GM12878 (cell line): ENCODE results near the gene VSTM4.

ENCODE experiments used
- EZH2 ChIP-seq: IDR thresholded peaks from 2 replicates; pipeline ENCODE4 v1.6.1; 2012; ENCODE audit warnings: low read depth, mild to moderate bottlenecking, control low read depth, inconsistent platforms, low read length, borderline replicate concordance; ENCODE audit not compliant: control insufficient read depth
- HDAC6 ChIP-seq: fragments of 200-600 bp; sonication (generic); IDR thresholded peaks from one replicate; pipeline ENCODE4 v1.8.0; 2017; ENCODE audit warnings: antibody characterized with exemption; ENCODE audit not compliant: unreplicated experiment
- NRF1 ChIP-seq: conservative IDR thresholded peaks from 2 replicates; pipeline ENCODE4 v1.6.1; 2011; ENCODE audit warnings: mild to moderate bottlenecking, low read depth, low read length, improper control_type of control experiment
- POLR2A ChIP-seq: IDR thresholded peaks from 2 replicates; pipeline ENCODE4 v1.6.1; 2011; ENCODE audit warnings: low read depth, mild to moderate bottlenecking, low read length
- POLR2AphosphoS5 ChIP-seq: IDR thresholded peaks from 2 replicates; pipeline ENCODE4 v1.6.1; 2011; ENCODE audit warnings: mild to moderate bottlenecking, low read length, inconsistent platforms
- SIX5 ChIP-seq: IDR thresholded peaks from 2 replicates; pipeline ENCODE4 v1.6.1; 2011; ENCODE audit warnings: mild to moderate bottlenecking, low read depth, low read length, moderate library complexity; ENCODE audit not compliant: severe bottlenecking
- STAT3 ChIP-seq: IDR thresholded peaks from 2 replicates; pipeline ENCODE4 v1.6.1; 2011; ENCODE audit warnings: low read depth, low read length, improper control_type of control experiment
- ZNF274 ChIP-seq: IDR thresholded peaks from one replicate; pipeline ENCODE4 v1.8.0; 2011; ENCODE audit not compliant: insufficient read length, insufficient read depth
- TF ChIP-seq, protein P1 (sequence below), 3 experiments: IDR thresholded peaks in 2 of 3; conservative IDR thresholded peaks in 1 of 3; 2 replicates each; pipeline ENCODE4 v1.5.1; 2011; ENCODE audit warnings: low read depth in 3 of 3, low read length in 3 of 3, mild to moderate bottlenecking in 3 of 3, control low read depth in 2 of 3, moderate library complexity in 2 of 3, inconsistent platforms in 1 of 3, mixed read lengths in 1 of 3; ENCODE audit not compliant: control insufficient read depth in 2 of 3, insufficient read depth in 1 of 3; ENCODE audit errors: extremely low read depth in 1 of 3
- TF ChIP-seq, protein P2 (sequence below): IDR thresholded peaks from 2 replicates; pipeline ENCODE4 v1.6.1; 2012; ENCODE audit warnings: mild to moderate bottlenecking, low read depth, low read length

DNA sequence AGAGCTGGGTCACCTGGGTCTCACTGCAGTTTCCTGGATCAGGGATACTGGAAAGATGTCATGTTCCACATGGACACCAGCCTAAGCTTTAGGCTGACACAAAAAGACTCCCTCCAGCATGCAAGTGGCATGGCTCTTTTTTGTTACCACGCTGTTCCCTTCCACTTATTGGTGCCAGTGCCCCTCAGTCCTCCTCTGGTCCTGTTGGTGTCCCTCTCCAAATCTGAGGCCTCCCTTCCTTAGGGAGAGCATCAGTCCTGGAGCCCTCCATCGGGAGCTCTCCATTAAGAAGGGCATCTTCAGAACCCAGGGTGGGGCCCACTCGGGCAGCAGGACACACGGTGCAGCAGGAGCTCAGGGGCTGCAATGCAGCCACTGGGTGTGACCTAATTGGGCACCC, 99.6 kb downstream of the VSTM4 start:
- TF ChIP-seq NRF1, result no peak
- TF ChIP-seq, protein P1, sequence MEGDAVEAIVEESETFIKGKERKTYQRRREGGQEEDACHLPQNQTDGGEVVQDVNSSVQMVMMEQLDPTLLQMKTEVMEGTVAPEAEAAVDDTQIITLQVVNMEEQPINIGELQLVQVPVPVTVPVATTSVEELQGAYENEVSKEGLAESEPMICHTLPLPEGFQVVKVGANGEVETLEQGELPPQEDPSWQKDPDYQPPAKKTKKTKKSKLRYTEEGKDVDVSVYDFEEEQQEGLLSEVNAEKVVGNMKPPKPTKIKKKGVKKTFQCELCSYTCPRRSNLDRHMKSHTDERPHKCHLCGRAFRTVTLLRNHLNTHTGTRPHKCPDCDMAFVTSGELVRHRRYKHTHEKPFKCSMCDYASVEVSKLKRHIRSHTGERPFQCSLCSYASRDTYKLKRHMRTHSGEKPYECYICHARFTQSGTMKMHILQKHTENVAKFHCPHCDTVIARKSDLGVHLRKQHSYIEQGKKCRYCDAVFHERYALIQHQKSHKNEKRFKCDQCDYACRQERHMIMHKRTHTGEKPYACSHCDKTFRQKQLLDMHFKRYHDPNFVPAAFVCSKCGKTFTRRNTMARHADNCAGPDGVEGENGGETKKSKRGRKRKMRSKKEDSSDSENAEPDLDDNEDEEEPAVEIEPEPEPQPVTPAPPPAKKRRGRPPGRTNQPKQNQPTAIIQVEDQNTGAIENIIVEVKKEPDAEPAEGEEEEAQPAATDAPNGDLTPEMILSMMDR (IDR thresholded peaks at IDR 0.05 in 2 of 3, conservative IDR thresholded peaks at IDR 0.05 in 1 of 3; ENCODE audit: control insufficient read depth in 2 of 3, extremely low read depth in 1 of 3, insufficient read depth in 1 of 3, low read depth in 3 of 3, low read length in 3 of 3), result no peak
- TF ChIP-seq ZNF274, result no peak
- no peak for TF ChIP-seq STAT3
- no peak for TF ChIP-seq EZH2
- no peak for TF ChIP-seq SIX5
- no peak for TF ChIP-seq POLR2AphosphoS5
- no peak for TF ChIP-seq POLR2A
- TF ChIP-seq, protein P2, sequence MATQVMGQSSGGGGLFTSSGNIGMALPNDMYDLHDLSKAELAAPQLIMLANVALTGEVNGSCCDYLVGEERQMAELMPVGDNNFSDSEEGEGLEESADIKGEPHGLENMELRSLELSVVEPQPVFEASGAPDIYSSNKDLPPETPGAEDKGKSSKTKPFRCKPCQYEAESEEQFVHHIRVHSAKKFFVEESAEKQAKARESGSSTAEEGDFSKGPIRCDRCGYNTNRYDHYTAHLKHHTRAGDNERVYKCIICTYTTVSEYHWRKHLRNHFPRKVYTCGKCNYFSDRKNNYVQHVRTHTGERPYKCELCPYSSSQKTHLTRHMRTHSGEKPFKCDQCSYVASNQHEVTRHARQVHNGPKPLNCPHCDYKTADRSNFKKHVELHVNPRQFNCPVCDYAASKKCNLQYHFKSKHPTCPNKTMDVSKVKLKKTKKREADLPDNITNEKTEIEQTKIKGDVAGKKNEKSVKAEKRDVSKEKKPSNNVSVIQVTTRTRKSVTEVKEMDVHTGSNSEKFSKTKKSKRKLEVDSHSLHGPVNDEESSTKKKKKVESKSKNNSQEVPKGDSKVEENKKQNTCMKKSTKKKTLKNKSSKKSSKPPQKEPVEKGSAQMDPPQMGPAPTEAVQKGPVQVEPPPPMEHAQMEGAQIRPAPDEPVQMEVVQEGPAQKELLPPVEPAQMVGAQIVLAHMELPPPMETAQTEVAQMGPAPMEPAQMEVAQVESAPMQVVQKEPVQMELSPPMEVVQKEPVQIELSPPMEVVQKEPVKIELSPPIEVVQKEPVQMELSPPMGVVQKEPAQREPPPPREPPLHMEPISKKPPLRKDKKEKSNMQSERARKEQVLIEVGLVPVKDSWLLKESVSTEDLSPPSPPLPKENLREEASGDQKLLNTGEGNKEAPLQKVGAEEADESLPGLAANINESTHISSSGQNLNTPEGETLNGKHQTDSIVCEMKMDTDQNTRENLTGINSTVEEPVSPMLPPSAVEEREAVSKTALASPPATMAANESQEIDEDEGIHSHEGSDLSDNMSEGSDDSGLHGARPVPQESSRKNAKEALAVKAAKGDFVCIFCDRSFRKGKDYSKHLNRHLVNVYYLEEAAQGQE, result no peak
- TF ChIP-seq HDAC6, result no peak
